DOHH2 (cell line): ENCODE data around the gene ERI3.

Experiments
- H3F3A ChIP-seq: fragments of 200-600 bp; sonication (generic), shearing (Covaris generic); 2 replicates; pipeline ENCODE4 v1.6.0; 2016; ENCODE audit warnings: antibody characterized with exemption, mild to moderate bottlenecking; ENCODE audit not compliant: control insufficient read depth, insufficient read depth
- H3K27ac ChIP-seq: fragments of 200-600 bp; sonication (generic); 2 replicates; pipeline ENCODE4 v1.5.1; 2014; ENCODE audit warnings: low read depth, mild to moderate bottlenecking, low read length, moderate library complexity
- H3K27me3 ChIP-seq: fragments of 200-600 bp; sonication (generic); 2 replicates; pipeline ENCODE4 v1.6.1; 2014; ENCODE audit warnings: mild to moderate bottlenecking, low read length, mixed read lengths; ENCODE audit not compliant: control insufficient read depth
- H3K36me3 ChIP-seq: fragments of 200-600 bp; sonication (generic); 2 replicates; pipeline ENCODE4 v1.6.1; 2014; ENCODE audit warnings: mild to moderate bottlenecking, low read length, moderate library complexity, mixed read lengths; ENCODE audit not compliant: control insufficient read depth
- H3K4me1 ChIP-seq: fragments of 200-600 bp; sonication (generic); 2 replicates; pipeline ENCODE4 v1.6.1; 2014; ENCODE audit warnings: mild to moderate bottlenecking, low read length, mixed read lengths; ENCODE audit not compliant: control insufficient read depth
- H3K4me2 ChIP-seq: fragments of 200-600 bp; sonication (generic); 2 replicates; pipeline ENCODE4 v1.6.0; 2014; ENCODE audit warnings: mild to moderate bottlenecking, low read length, moderate library complexity
- H3K4me3 ChIP-seq: fragments of 200-600 bp; sonication (generic); 2 replicates; pipeline ENCODE4 v1.5.1; 2014; ENCODE audit warnings: mild to moderate bottlenecking, low read length, mixed read lengths
- H3K79me2 ChIP-seq: fragments of 200-600 bp; sonication (generic); 2 replicates; pipeline ENCODE4 v1.6.1; 2014; ENCODE audit warnings: mild to moderate bottlenecking, low read length, mixed read lengths; ENCODE audit not compliant: control insufficient read depth
- H3K9me2 ChIP-seq: fragments of 200-600 bp; sonication (generic); replicated peaks from 2 replicates; pipeline ENCODE4 v1.6.1; 2014; ENCODE audit warnings: mild to moderate bottlenecking, low read length, mixed read lengths; ENCODE audit not compliant: control insufficient read depth
- H3K9me3 ChIP-seq: fragments of 200-600 bp; sonication (generic); 2 replicates; pipeline ENCODE4 v1.6.1; 2014; ENCODE audit warnings: antibody characterized with exemption, low read length, mixed read lengths; ENCODE audit not compliant: control insufficient read depth, insufficient read depth
- H4K20me1 ChIP-seq: fragments of 200-600 bp; sonication (generic); 2 replicates; pipeline ENCODE4 v1.6.0; 2014; ENCODE audit warnings: low read depth, mild to moderate bottlenecking, antibody characterized with exemption, low read length, moderate library complexity; ENCODE audit not compliant: control insufficient read depth, insufficient read depth
- EZH2phosphoT487 ChIP-seq: fragments of 200-600 bp; sonication (generic); IDR thresholded peaks from 2 replicates; pipeline ENCODE4 v1.6.1; 2017; ENCODE audit warnings: borderline replicate concordance, mild to moderate bottlenecking, antibody characterized with exemption, low read length, moderate library complexity, mixed read lengths
- TF ChIP-seq, protein P1 (sequence below): fragments of 200-600 bp; sonication (generic); IDR thresholded peaks from one replicate; pipeline ENCODE4 v1.5.1; 2014; ENCODE audit warnings: antibody characterized with exemption, mild to moderate bottlenecking, low read depth, low read length; ENCODE audit not compliant: poor library complexity, severe bottlenecking

ERI3 gene

DNA sequence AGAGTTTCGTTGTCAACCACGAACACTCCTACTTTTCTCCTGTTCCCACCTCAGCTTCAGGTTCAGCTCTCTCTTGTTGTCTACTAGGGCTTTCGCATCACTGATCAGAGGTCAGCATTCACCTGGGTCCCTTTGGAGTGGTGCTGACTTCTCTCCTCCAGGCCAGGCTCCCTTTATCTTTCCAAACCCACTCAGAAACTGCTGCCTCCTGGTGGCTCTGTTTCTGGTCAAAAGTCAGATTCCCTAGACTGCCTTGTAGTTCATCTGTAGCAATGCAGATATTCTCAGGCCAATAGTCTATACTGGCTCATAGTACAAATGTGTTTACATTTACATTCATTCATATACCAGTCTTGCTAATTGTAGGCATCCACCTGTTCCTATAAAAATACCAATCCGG, 6.4 kb upstream of the ERI3 start:
- Histone ChIP-seq H4K20me1 (no peaks in the 10 kb centered on the region), H3K79me2 (no peaks in the 10 kb centered on the region), H3K27ac (no peak overlapping the region), H3K4me1 (peaks cover 25% of the 10 kb centered on the region), H3K9me2 (no peaks in the 10 kb centered on the region), H3F3A (no peaks in the 10 kb centered on the region), H3K4me3 (no peak overlapping the region), H3K27me3 (no peaks in the 10 kb centered on the region), H3K36me3 (no peaks in the 10 kb centered on the region), H3K9me3 (no peaks in the 10 kb centered on the region), H3K4me2 (no peak overlapping the region)
- no peak for TF ChIP-seq EZH2phosphoT487
- TF ChIP-seq, protein P1, sequence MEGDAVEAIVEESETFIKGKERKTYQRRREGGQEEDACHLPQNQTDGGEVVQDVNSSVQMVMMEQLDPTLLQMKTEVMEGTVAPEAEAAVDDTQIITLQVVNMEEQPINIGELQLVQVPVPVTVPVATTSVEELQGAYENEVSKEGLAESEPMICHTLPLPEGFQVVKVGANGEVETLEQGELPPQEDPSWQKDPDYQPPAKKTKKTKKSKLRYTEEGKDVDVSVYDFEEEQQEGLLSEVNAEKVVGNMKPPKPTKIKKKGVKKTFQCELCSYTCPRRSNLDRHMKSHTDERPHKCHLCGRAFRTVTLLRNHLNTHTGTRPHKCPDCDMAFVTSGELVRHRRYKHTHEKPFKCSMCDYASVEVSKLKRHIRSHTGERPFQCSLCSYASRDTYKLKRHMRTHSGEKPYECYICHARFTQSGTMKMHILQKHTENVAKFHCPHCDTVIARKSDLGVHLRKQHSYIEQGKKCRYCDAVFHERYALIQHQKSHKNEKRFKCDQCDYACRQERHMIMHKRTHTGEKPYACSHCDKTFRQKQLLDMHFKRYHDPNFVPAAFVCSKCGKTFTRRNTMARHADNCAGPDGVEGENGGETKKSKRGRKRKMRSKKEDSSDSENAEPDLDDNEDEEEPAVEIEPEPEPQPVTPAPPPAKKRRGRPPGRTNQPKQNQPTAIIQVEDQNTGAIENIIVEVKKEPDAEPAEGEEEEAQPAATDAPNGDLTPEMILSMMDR = no peak

DNA sequence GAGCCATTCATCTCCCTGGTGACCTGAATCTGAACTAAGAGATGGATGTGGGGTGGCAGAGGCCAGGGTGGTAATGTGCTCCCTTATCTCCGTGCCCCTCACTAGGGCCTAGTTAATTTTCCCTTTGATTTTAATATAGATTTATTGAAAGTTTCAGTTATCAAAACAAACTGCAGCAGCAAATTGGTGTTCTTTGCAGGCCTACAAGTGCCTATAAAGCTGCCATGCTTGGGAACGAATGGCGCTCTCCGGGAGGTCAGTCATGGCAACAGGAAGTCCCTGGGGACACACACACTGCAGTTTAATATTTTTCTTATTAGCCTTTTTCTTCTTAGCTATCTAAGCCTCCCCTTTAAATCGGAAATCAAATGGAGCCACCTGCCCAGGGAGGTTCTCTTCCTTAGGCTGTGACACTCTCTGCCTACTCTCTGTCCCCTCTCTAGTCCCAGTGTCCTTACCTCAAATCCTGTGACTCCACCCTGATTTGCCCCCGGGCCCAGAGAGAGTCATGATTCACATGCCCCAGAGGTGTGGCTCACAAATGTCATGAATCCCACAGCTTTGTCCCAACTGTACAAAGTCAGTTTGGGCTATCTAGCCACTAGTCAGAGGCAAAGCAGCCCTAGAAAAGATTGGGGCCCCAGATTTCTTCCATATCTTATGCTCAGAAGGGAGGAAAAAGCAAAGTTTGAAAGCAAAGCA, 4.3 kb upstream of the ERI3 start:
- Histone ChIP-seq H4K20me1 (no peaks in the 10 kb centered on the region), H3K4me2 (no peak overlapping the region), H3K4me1 (peaks cover 34% of the 10 kb centered on the region)

DNA sequence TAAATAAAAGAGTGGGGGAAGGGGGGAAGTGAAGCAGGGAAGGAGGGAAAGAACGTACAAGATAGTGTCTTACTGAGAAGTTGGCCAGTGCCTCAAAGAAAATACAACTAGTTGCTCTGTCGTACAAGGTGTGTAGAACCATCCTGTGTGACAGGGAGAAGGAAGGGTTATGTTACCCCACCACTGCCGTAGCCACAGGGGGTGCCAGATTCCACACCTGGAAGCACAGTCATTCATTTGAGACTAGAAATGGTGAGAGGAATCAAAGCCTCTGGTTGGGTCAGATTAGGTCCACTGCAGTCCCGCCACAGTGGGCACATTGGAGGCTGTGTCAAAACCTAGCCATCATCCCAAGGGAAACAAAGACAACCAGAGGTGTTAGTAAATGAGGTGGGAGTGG, 2.7 kb upstream of the ERI3 start:
- Histone ChIP-seq H3K27me3 (no peaks in the 10 kb centered on the region), H3K4me2 (no peak overlapping the region), H3K27ac (no peak overlapping the region), H3K36me3 (peaks cover 9% of the 10 kb centered on the region), H3K9me2 (no peaks in the 10 kb centered on the region), H3K79me2 (peaks cover 23% of the 10 kb centered on the region), H3K4me1 (peaks cover 43% of the 10 kb centered on the region), H4K20me1 (no peaks in the 10 kb centered on the region; the same call in 1 of the 2 replicates), H3K9me3 (no peaks in the 10 kb centered on the region), H3F3A (no peaks in the 10 kb centered on the region), H3K4me3 (no peak overlapping the region)
- no peak for TF ChIP-seq EZH2phosphoT487
- TF ChIP-seq, protein P1 = no peak

More for the DNA sequence above, 4.3 kb upstream of the ERI3 start:
- no peak for TF ChIP-seq EZH2phosphoT487
- TF ChIP-seq, protein P1 = no peak
- no peak overlapping the region for H3K4me3 ChIP-seq
- no peaks in the 10 kb centered on the region for H3K27me3 ChIP-seq
- peaks cover 6% of the 10 kb centered on the region for H3K79me2 ChIP-seq
- H3F3A ChIP-seq = no peaks in the 10 kb centered on the region
- no peak overlapping the region for H3K27ac ChIP-seq
- no peaks in the 10 kb centered on the region for H3K9me2 ChIP-seq
- no peaks in the 10 kb centered on the region for H3K9me3 ChIP-seq
- H3K36me3 ChIP-seq = no peaks in the 10 kb centered on the region
